Measurements from ENCODE around the gene CCL27.

CCL27 gene

GRCh38 chr9:34669809-34670562 is 7.5 kb upstream of the CCL27 start:
- Histone ChIP-seq H2BK5ac (ENCODE audit: low read length) (no peak overlapping the region), H3K23ac (ENCODE audit: low read depth, low read length, poor library complexity) (no peak overlapping the region), H4K91ac (ENCODE audit: low read depth, low read length, poor library complexity) (no peak overlapping the region), H3K4me3 (ENCODE audit: low read length in 2 of 2) (no peak overlapping the region), H3K18ac (ENCODE audit: low read length) (no peak overlapping the region), H3K4me1 (ENCODE audit: control insufficient read depth in 2 of 2, insufficient read depth in 1 of 2, low read depth in 1 of 2, low read length in 2 of 2) (peaks cover 0 to 1% of the 10 kb centered on the region in 2 donors), H3K79me1 (ENCODE audit: low read depth, low read length) (peaks cover 8% of the 10 kb centered on the region), H3K4me2 (ENCODE audit: insufficient read depth, low read length, poor library complexity, severe bottlenecking) (no peak overlapping the region), H2BK15ac (ENCODE audit: low read length) (no peak overlapping the region), H3K27ac (replicated peaks; ENCODE audit: low read length) (no peak overlapping the region), H3K9ac (ENCODE audit: low read depth, low read length, poor library complexity) (no peak overlapping the region), H3K4ac (ENCODE audit: low read length) (no peak overlapping the region), H2AFZ (ENCODE audit: low read length) (no peak overlapping the region), H3K9me3 (replicated peaks in 1 of 2; ENCODE audit: control insufficient read depth in 2 of 2, insufficient read depth in 1 of 2, low read depth in 1 of 2, low read length in 2 of 2) (peaks cover 6 to 8% of the 10 kb centered on the region in 2 donors), H3K14ac (ENCODE audit: low read length) (no peak overlapping the region), H3K27me3 (ENCODE audit: control insufficient read depth in 3 of 3, insufficient read depth in 3 of 3, low read depth in 1 of 3, low read length in 3 of 3) (no peaks in the 10 kb centered on the region), H2BK12ac (ENCODE audit: low read length) (no peak overlapping the region), H3K36me3 (replicated peaks in 1 of 2; ENCODE audit: control insufficient read depth in 2 of 2, insufficient read depth in 2 of 2, low read length in 2 of 2) (peaks cover 11 to 12% of the 10 kb centered on the region in 2 donors), H4K8ac (ENCODE audit: low read depth, low read length) (no peak overlapping the region), H2BK120ac (ENCODE audit: low read depth, low read length) (no peak overlapping the region), H2AK5ac (ENCODE audit: low read depth, low read length) (no peak overlapping the region)
- DNase-seq (ENCODE audit: low spot score) = no peak
- no CpG with 5 or more reads among the region's 5 CpGs for WGBS, 2 donors (ENCODE audit: extremely low coverage in 2 of 2, insufficient read length in 2 of 2, insufficient replicate concordance in 1 of 2)

GRCh38 chr9:34665381-34666250 is 3.2 kb upstream of the CCL27 start:
- H2BK15ac ChIP-seq (ENCODE audit: low read length) = peak overlapping the region; percentile 96
- H3K79me1 ChIP-seq (ENCODE audit: low read depth, low read length) = peaks cover 6% of the 10 kb centered on the region
- H3K4me3 ChIP-seq (ENCODE audit: low read length in 2 of 2) = peak overlapping the region; percentile 76 to 85
- no peak overlapping the region for H3K4ac ChIP-seq (ENCODE audit: low read length)
- H3K23ac ChIP-seq (ENCODE audit: low read depth, low read length, poor library complexity) = peak overlapping the region; percentile 9
- H4K8ac ChIP-seq (ENCODE audit: low read depth, low read length) = no peak overlapping the region
- H3K9me3 ChIP-seq (replicated peaks in 1 of 2; ENCODE audit: control insufficient read depth in 2 of 2, insufficient read depth in 1 of 2, low read depth in 1 of 2, low read length in 2 of 2) = peaks cover 6 to 8% of the 10 kb centered on the region in 2 donors
- H3K27me3 ChIP-seq (ENCODE audit: control insufficient read depth in 3 of 3, insufficient read depth in 3 of 3, low read depth in 1 of 3, low read length in 3 of 3) = no peaks in the 10 kb centered on the region
- H3K36me3 ChIP-seq (replicated peaks in 1 of 2; ENCODE audit: control insufficient read depth in 2 of 2, insufficient read depth in 2 of 2, low read length in 2 of 2) = peaks cover 11 to 12% of the 10 kb centered on the region in 2 donors
- H3K14ac ChIP-seq (ENCODE audit: low read length) = no peak overlapping the region
- peak overlapping the region; percentile 99 for H3K18ac ChIP-seq (ENCODE audit: low read length)
- H3K9ac ChIP-seq (ENCODE audit: low read depth, low read length, poor library complexity) = peak overlapping the region; percentile 93
- H3K4me1 ChIP-seq (ENCODE audit: control insufficient read depth in 2 of 2, insufficient read depth in 1 of 2, low read depth in 1 of 2, low read length in 2 of 2) = peaks cover 0 to 7% of the 10 kb centered on the region in 2 donors
- no peak overlapping the region for H2BK120ac ChIP-seq (ENCODE audit: low read depth, low read length)
- peak overlapping the region; percentile 89 for H2AFZ ChIP-seq (ENCODE audit: low read length)
- H3K4me2 ChIP-seq (ENCODE audit: insufficient read depth, low read length, poor library complexity, severe bottlenecking) = peak overlapping the region; percentile 94
- no peak overlapping the region for H2BK12ac ChIP-seq (ENCODE audit: low read length)
- H2BK5ac ChIP-seq (ENCODE audit: low read length) = peak overlapping the region; percentile 93
- H2AK5ac ChIP-seq (ENCODE audit: low read depth, low read length) = peak overlapping the region; percentile 34
- peak overlapping the region; percentile 80 for H4K91ac ChIP-seq (ENCODE audit: low read depth, low read length, poor library complexity)
- DNase-seq (ENCODE audit: low spot score) = peak; percentile 90
- WGBS, 2 donors (ENCODE audit: extremely low coverage in 2 of 2, insufficient read length in 2 of 2, insufficient replicate concordance in 1 of 2) = no CpG with 5 or more reads among the region's 55 CpGs
- H3K27ac ChIP-seq (replicated peaks; ENCODE audit: low read length) = peak overlapping the region; percentile 92

GRCh38 chr9:34665067-34665380 is 2.6 kb upstream of the CCL27 start:
- H2BK120ac ChIP-seq (ENCODE audit: low read depth, low read length) = peak overlapping the region; percentile 66
- H3K4me3 ChIP-seq (ENCODE audit: low read length in 2 of 2) = peak overlapping the region; percentile 76 to 84
- no peaks in the 10 kb centered on the region for H3K27me3 ChIP-seq (ENCODE audit: control insufficient read depth in 3 of 3, insufficient read depth in 3 of 3, low read depth in 1 of 3, low read length in 3 of 3)
- peak overlapping the region; percentile 89 for H2AFZ ChIP-seq (ENCODE audit: low read length)
- peak overlapping the region; percentile 94 for H3K4me2 ChIP-seq (ENCODE audit: insufficient read depth, low read length, poor library complexity, severe bottlenecking)
- H3K9me3 ChIP-seq (replicated peaks in 1 of 2; ENCODE audit: control insufficient read depth in 2 of 2, insufficient read depth in 1 of 2, low read depth in 1 of 2, low read length in 2 of 2) = peaks cover 3 to 4% of the 10 kb centered on the region in 2 donors
- no peak for DNase-seq (ENCODE audit: low spot score)
- peak overlapping the region; percentile 12 for H2BK15ac ChIP-seq (ENCODE audit: low read length)
- H3K79me1 ChIP-seq (ENCODE audit: low read depth, low read length) = peaks cover 6% of the 10 kb centered on the region
- H4K91ac ChIP-seq (ENCODE audit: low read depth, low read length, poor library complexity) = no peak overlapping the region
- peaks cover 0 to 7% of the 10 kb centered on the region in 2 donors for H3K4me1 ChIP-seq (ENCODE audit: control insufficient read depth in 2 of 2, insufficient read depth in 1 of 2, low read depth in 1 of 2, low read length in 2 of 2)
- peak overlapping the region; percentile 93 for H3K9ac ChIP-seq (ENCODE audit: low read depth, low read length, poor library complexity)
- no peak overlapping the region for H2AK5ac ChIP-seq (ENCODE audit: low read depth, low read length)
- peaks cover 11 to 12% of the 10 kb centered on the region in 2 donors for H3K36me3 ChIP-seq (replicated peaks in 1 of 2; ENCODE audit: control insufficient read depth in 2 of 2, insufficient read depth in 2 of 2, low read length in 2 of 2)
- H3K18ac ChIP-seq (ENCODE audit: low read length) = peak overlapping the region; percentile 92
- H4K8ac ChIP-seq (ENCODE audit: low read depth, low read length) = no peak overlapping the region
- no peak overlapping the region for H3K27ac ChIP-seq (replicated peaks; ENCODE audit: low read length)
- H2BK12ac ChIP-seq (ENCODE audit: low read length) = no peak overlapping the region
- H2BK5ac ChIP-seq (ENCODE audit: low read length) = peak overlapping the region; percentile 87
- no CpG with 5 or more reads among the region's 26 CpGs for whole genome bisulfite sequencing, 2 donors (ENCODE audit: extremely low coverage in 2 of 2, insufficient read length in 2 of 2, insufficient replicate concordance in 1 of 2)
- H3K4ac ChIP-seq (ENCODE audit: low read length) = no peak overlapping the region
- H3K14ac ChIP-seq (ENCODE audit: low read length) = no peak overlapping the region
- H3K23ac ChIP-seq (ENCODE audit: low read depth, low read length, poor library complexity) = peak overlapping the region; percentile 67
